HG03521 (cell line): Measurements from ENCODE around the gene ZNF454.

Experiments used
- ATAC-seq: cut with Tn5 transposase; IDR thresholded peaks from one replicate; pipeline ENCODE4 v1.9.1; 2021; ENCODE audit warnings: mild to moderate bottlenecking, moderate library complexity; ENCODE audit not compliant: unreplicated experiment

The ZNF454 gene

GRCh38 chr5:178992291-178992895, 51.4 kb downstream of the ZNF454 start:
- ATAC-seq, result no peak

DNA sequence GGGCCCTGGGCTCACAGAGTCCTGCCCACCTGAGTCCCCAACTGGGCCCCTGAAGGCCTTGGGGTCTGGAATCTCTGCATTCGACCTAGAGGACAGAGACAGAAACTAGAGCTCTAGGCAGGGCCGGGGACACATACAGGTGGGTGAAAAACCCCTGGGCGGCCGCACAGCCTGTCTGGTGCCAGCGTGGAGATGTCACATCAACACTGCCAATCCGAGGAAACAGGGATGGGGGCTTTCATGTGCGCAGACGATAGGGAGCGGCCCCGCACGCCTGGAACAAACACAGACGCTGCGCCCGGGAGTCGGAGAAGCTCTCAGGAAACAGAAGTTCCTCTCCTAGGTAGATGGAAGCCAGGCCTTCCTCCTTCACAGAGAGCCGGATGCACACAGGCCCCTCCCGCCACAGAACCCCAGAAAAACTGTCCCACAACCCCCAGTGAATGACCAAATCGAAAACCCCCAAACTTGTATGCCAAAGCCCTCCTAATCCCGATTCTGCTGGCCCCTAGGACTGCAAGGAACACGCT, 52.3 kb downstream of the ZNF454 start:
- no peak for ATAC-seq

- ATAC-seq, result no peak
Measured at GRCh38 chr5:178993955-178994579, 53.1 kb downstream of the ZNF454 start.

GRCh38 chr5:178994580-178995340, 53.8 kb downstream of the ZNF454 start, which contains the start of gene GRM6:
TSS of gene GRM6 (minus strand) at chr5:178995320. CDS start at chr5:178994944, 376 bp downstream.
- no peak for ATAC-seq

DNA sequence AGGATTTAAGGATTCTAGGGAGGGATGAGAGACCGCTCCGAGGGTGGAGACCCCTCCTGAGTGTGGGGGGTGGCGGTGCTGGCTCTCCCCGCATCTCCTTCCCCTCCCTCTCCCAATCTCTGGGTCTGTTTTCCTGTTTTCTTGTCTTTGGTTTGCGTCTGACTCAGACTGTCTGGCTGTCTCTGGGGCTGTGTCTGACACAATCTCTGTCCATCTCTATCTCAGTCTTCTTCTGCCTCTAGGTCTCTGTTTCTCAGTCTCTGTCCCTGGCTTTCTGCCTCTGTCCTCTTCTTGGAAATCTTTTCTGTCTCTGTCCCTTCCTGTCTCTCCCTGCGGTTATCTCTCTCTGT, 54.3 kb downstream of the ZNF454 start:
- no peak for ATAC-seq

DNA sequence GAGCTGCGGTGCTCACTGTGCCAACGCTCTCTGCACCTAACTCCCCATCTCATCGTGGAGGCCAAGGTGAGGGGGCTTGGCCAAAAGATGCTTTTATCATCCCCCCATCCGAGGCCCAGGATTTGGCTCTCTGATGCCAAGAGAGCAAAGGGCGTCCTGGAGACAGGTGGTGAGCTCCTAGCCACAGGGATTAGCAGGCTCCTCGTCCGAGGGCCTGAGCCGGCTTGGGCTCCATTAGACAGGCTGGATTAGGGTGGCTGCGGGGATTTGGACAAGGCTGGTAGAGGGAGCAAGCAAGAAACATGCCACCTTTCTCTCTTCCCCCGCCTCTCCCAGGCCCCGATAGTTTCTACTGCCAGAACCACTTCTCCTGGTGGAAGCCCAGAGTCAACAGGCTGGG, 55.2 kb downstream of the ZNF454 start:
- ATAC-seq, result no peak

DNA sequence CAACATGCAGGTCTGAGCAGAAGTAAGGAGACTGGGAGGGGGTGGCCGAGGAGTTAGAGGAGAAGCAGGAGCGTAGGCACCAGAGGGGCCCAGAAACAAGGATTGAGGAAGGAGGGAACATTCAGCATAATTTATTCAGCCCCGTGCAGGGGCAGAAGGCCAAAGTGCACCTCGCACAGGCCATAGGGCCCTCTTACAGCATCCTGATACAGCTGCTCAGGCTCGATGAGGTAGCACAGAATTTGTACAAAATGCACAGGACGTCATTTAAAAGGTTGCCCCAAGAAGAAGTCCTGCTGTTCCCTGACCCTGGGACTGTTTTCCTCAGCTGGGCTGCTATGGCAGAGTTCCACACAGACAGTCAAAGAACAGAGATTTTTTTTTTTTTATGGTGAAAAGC, 56.2 kb downstream of the ZNF454 start:
- no peak for ATAC-seq

DNA sequence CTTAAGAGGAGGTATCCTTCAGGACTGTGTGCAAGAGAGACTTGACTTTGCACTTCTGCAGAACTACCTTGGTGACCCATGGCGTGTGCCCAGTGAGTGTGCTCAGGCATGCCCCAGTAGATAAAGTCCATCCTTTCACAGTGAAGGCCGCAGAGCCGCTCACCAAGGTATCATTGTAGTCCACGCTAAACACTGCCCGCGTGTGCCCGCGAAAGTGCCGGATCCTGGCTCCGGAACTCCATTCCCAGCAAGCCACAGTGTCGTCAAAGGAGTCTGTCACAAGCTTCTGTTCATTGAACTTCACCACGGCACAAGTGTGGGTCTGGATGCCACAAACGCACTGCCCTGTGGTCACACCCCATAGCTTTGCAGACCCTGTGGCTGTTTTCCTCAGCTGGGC, 57.4 kb downstream of the ZNF454 start:
- ATAC-seq, result no peak

GRCh38 chr5:179006564-179006963, 65.6 kb downstream of the ZNF454 start:
- ATAC-seq, result no peak

GRCh38 chr5:179008667-179009066, 67.7 kb downstream of the ZNF454 start:
- ATAC-seq, result no peak
